PFSK-1 (cell line): Measurements from ENCODE around the gene COX7A2.
A peak's percentile ranks its signal among the peaks of the same experiment; 100 is the strongest.

Experiments used
- FOXP2 ChIP-seq: optimal IDR thresholded peaks from 2 replicates; pipeline ENCODE3; 2011; ENCODE audit warnings: borderline replicate concordance, control low read depth, inconsistent platforms; ENCODE audit not compliant: insufficient read depth; ENCODE audit errors: extremely low read length, extremely low read depth
- POLR2AphosphoS5 ChIP-seq: IDR thresholded peaks from 2 replicates; pipeline ENCODE4 v1.6.1; 2012; ENCODE audit warnings: low read depth, mild to moderate bottlenecking, control low read depth, low read length, moderate library complexity
- SIN3A ChIP-seq: IDR thresholded peaks from 2 replicates; pipeline ENCODE4 v1.6.1; 2012; ENCODE audit warnings: mild to moderate bottlenecking, low read length, moderate library complexity, borderline replicate concordance; ENCODE audit not compliant: insufficient read depth
- TAF1 ChIP-seq: IDR thresholded peaks from 2 replicates; pipeline ENCODE4 v1.6.1; 2012; ENCODE audit warnings: low read length, control low read depth, borderline replicate concordance; ENCODE audit not compliant: insufficient read depth
- TF ChIP-seq, protein P1 (sequence below), 2 experiments: IDR thresholded peaks; 2 replicates each; pipeline versions ENCODE4 v1.6.1 to v1.8.0; 2011 to 2012; ENCODE audit warnings: low read depth in 2 of 2, low read length in 2 of 2, control low read depth in 1 of 2, inconsistent platforms in 1 of 2, mild to moderate bottlenecking in 1 of 2, moderate library complexity in 1 of 2; ENCODE audit not compliant: insufficient read depth in 1 of 2

COX7A2 gene

DNA sequence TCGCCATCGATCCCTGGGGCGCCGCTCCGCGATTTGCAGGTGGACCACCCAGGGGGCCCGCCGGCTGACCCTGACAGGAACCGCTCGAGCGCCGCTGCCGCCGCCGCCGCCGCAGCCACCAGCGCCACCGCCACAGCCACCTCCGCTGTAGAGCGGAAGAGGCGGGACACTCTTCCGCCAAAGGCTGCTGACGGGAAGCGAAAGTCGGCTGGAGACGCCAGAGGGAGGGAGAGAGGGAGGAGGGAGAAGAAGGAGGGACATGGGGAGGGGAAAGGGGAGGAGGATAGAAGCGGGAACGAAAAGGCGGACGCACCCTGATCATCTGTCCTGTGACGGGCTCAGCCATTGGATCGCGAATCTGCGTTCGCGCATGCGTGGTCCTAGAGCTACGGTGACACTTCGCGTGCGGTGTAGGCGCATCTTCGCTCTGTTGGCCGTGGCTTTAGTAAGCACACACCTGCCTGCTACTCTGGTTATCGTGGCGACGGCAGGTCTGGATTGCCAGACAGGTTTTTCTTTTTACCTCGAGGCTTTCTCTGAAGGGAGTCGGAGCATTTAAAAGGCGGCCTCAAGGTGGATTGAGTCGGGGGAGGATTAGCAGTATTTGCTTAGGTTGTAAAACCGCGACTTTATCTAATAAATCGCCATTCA lies 41.2 kb upstream of the COX7A2 start, which contains the start of gene TMEM30A:
TMEM30A (minus strand) TSS at position 161 of the 651 bp plus-strand sequence; CDS start at position 7, 154 bp downstream.
- TF ChIP-seq SIN3A (peak; percentile 41; the same call in 1 of the 2 replicates), POLR2AphosphoS5 (peak; percentile 97), FOXP2 (peak; percentile 89), TAF1 (peak; percentile 94)
- TF ChIP-seq, protein P1, sequence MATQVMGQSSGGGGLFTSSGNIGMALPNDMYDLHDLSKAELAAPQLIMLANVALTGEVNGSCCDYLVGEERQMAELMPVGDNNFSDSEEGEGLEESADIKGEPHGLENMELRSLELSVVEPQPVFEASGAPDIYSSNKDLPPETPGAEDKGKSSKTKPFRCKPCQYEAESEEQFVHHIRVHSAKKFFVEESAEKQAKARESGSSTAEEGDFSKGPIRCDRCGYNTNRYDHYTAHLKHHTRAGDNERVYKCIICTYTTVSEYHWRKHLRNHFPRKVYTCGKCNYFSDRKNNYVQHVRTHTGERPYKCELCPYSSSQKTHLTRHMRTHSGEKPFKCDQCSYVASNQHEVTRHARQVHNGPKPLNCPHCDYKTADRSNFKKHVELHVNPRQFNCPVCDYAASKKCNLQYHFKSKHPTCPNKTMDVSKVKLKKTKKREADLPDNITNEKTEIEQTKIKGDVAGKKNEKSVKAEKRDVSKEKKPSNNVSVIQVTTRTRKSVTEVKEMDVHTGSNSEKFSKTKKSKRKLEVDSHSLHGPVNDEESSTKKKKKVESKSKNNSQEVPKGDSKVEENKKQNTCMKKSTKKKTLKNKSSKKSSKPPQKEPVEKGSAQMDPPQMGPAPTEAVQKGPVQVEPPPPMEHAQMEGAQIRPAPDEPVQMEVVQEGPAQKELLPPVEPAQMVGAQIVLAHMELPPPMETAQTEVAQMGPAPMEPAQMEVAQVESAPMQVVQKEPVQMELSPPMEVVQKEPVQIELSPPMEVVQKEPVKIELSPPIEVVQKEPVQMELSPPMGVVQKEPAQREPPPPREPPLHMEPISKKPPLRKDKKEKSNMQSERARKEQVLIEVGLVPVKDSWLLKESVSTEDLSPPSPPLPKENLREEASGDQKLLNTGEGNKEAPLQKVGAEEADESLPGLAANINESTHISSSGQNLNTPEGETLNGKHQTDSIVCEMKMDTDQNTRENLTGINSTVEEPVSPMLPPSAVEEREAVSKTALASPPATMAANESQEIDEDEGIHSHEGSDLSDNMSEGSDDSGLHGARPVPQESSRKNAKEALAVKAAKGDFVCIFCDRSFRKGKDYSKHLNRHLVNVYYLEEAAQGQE (IDR thresholded peaks at IDR 0.05; ENCODE audit: insufficient read depth in 1 of 2, low read depth in 2 of 2, low read length in 2 of 2): peak in 1 of 2 experiments; percentile 54; a peak in 1 of 4 replicates

DNA sequence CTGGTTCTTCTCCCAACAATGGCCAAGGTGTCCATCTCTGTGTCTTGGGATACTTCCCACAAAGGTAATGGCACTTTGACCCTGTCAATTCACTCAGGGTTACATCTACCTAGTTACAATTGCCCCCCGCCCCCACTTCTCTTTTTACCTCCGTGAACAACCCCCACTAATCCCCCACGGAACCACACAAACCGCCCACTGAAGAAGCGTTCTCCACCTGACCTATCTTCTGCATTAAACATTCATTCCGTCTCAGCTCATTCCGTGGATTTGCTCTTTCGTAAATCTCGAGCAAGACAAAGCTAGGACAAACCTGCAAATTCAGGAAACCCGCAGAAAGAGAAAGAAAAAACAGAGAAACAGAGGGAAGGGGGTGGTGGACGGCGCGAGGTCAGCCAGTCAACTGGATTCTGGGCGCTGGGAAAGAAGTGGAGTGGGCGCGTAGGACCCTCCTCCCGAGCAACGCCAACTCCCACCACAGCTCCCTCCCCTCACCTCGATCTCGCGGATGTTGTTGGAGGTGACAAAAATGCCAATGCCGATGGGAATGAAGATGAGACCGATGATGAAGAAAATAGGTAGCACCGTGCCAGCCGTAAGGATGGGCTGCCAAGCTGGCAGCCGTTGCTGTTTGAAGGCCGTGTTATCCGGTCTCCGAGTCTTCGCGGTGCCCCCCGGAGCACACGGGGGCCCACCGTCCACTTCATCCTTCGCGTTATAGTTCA lies 40.5 kb upstream of the COX7A2 start:
- TF ChIP-seq TAF1: no peak
- TF ChIP-seq, protein P1 (IDR thresholded peaks at IDR 0.05; ENCODE audit: insufficient read depth in 1 of 2, low read depth in 2 of 2, low read length in 2 of 2): 0 out of 4 replicates have a peak, but pooled peaks of 1 of the 2 experiments have one; percentile 16

DNA sequence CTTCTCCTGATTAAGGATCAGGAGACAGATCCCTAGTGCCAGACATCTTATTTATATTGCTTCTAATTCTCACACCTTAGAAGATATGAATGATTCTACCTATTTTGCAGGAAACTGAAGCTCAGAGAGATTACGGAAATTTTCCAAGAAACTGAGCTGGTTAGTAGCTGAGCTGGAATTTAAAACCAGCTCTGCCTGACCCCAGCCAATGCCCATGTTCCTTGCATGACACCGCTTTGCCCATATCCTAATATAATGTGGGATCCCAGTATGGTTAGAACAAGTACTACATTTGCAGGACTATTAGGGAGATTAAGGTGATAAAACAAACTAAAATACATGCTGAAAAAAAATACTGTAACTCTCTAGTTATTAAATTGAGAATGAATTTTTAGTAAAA lies 39.1 kb upstream of the COX7A2 start:
- TF ChIP-seq, protein P1 (IDR thresholded peaks at IDR 0.05; ENCODE audit: insufficient read depth in 1 of 2, low read depth in 2 of 2, low read length in 2 of 2): no peak
- TF ChIP-seq TAF1 (no peak), FOXP2 (no peak), SIN3A (no peak), POLR2AphosphoS5 (no peak)

DNA sequence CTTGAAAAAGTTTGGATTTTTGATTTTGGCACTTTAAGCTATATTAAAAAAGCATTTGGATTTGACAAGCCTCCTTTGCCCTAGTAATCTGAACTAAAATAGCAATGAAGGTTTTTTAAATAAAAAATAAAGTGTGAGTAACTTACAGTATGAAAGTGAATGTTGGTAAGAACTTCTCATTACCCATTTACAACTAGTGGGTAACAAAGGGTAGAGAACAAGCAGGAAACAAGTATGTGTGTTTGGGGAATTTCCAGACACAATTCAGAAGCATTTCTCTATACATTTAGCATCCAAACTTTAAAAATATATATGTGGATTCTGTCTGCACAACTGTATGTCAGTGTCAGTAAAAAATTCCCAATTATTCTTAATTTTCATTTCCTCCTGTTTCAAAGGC lies 38.1 kb upstream of the COX7A2 start:
- no peak for TF ChIP-seq POLR2AphosphoS5
- TF ChIP-seq TAF1: no peak
- no peak for TF ChIP-seq SIN3A
- TF ChIP-seq, protein P1 (IDR thresholded peaks at IDR 0.05; ENCODE audit: insufficient read depth in 1 of 2, low read depth in 2 of 2, low read length in 2 of 2): no peak
- TF ChIP-seq FOXP2: no peak
